Gastrocnemius medialis (tissue), 4 donors: ENCODE results near the gene PXK. TPM values are rescaled to one million over a fixed set of nuclear protein-coding genes. Genes with fewer than 3 reads are reported as not detected.
A peak's percentile ranks its signal among the peaks of the same experiment; 100 is the strongest.

Source experiments
- ATAC-seq, 2 donors: fragments of 150-250 bp; one replicate each; pipeline ENCODE4 v1.9.1; 2016
- DNase-seq, 2 donors: peaks; one replicate each; pipeline ENCODE4 v3.0.0-alpha.2; 2019
- H3K27ac ChIP-seq, 4 donors: fragments of 200-600 bp; sonication (generic); 1 replicate in 1 of 4; 2 replicates in 3 of 4; pipeline ENCODE4 v1.5.1; 2016 to 2018; ENCODE audit warnings: mild to moderate bottlenecking in 2 of 4, moderate library complexity in 1 of 4
- H3K27me3 ChIP-seq, 3 donors: fragments of 200-600 bp; sonication (generic) in 2 of 3; 1 replicate in 1 of 3; 2 replicates in 2 of 3; pipeline versions ENCODE4 v1.5.1 to v1.6.0; 2016 to 2019; ENCODE audit warnings: mild to moderate bottlenecking in 1 of 3, moderate library complexity in 1 of 3
- H3K36me3 ChIP-seq, 2 donors: fragments of 200-600 bp; sonication (generic) in 1 of 2; one replicate each; pipeline ENCODE4 v1.5.1; 2017 to 2018
- H3K4me1 ChIP-seq, 2 donors: fragments of 200-600 bp; sonication (generic) in 1 of 2; one replicate each; pipeline ENCODE4 v1.5.1; 2016 to 2017; ENCODE audit warnings: mild to moderate bottlenecking in 2 of 2
- H3K4me3 ChIP-seq, 4 donors: fragments of 200-600 bp; sonication (generic) in 3 of 4; 1 replicate in 1 of 4; 2 replicates in 3 of 4; pipeline ENCODE4 v1.5.1; 2016 to 2019; ENCODE audit warnings: mild to moderate bottlenecking in 2 of 4
- H3K9me3 ChIP-seq, 3 donors: fragments of 200-600 bp; sonication (generic) in 2 of 3; 1 replicate in 1 of 3; 2 replicates in 2 of 3; pipeline ENCODE4 v1.5.1; 2016 to 2019
- CTCF ChIP-seq, 5 experiments: fragments of 450-650 bp in 3 of 5; fragments of 200-600 bp in 2 of 5; sonication (generic) in 2 of 5; IDR thresholded peaks in 4 of 5; conservative IDR thresholded peaks in 1 of 5; 1 replicate in 4 of 5; 2 replicates in 1 of 5; pipeline ENCODE4 v1.5.1; 2016 to 2019; ENCODE audit warnings: antibody characterized with exemption in 5 of 5, mild to moderate bottlenecking in 3 of 5, moderate library complexity in 3 of 5
- POLR2A ChIP-seq, 2 donors: fragments of 450-650 bp; IDR thresholded peaks; one replicate each; pipeline ENCODE4 v1.6.1; 2017; ENCODE audit warnings: antibody characterized with exemption in 2 of 2, mild to moderate bottlenecking in 2 of 2, moderate library complexity in 2 of 2
- in situ Hi-C, 4 donors: fragments of 200-750 bp; cut with MboI; loops; one replicate each; pipeline versions ENCODE4 v1.15.0 to v1.8.0; 2017; ENCODE audit warnings: low sequenced_read_pairs in 4 of 4
- intact Hi-C: fragments of 100-400 bp; cut with DNase I; formaldehyde crosslinking; loops from one replicate; pipeline ENCODE4 v1.15.1; 2023; ENCODE audit warnings: low total_unique reads
- total RNA-seq, 4 donors: library from RNA; depleted of rRNA; stranded (reverse); fragments of >200 nt; gene quantifications; one replicate each; pipeline versions ENCODE4 v1.1.0 to v1.2.3, GENCODE V29; 2016

Gene PXK
- total RNA-seq, 4 donors from 2014 or later, result 21.6 to 33.6 (median 24.4) TPM

GRCh38 chr3:58409663-58410062 lies 77.0 kb downstream of the PXK start:
- in situ Hi-C loops, result loop anchor here in 3 of 4 donors (5.0 to 10.0 kb wide), 4 partner anchors 82 to 225 kb away; no protein-coding TSS in a partner anchor
- no peak overlapping the region for H3K4me3 ChIP-seq
- intact Hi-C loops, result loop anchor here (5.0 kb wide), 2 partner anchors 102 to 232 kb away; partner anchors contain the start of genes HTD2 and RPP14
- H3K27ac ChIP-seq, result no peak overlapping the region
- H3K9me3 ChIP-seq, result no peaks in the 10 kb centered on the region
- no peaks in the 10 kb centered on the region for H3K4me1 ChIP-seq
- H3K27me3 ChIP-seq, result no peaks in the 10 kb centered on the region
- TF ChIP-seq POLR2A (IDR thresholded peaks at IDR 0.05), result no peak
- no peak for TF ChIP-seq CTCF (IDR thresholded peaks at IDR 0.05 in 4 of 5, conservative IDR thresholded peaks at IDR 0.05 in 1 of 5)
- ATAC-seq, result no peak
- H3K36me3 ChIP-seq, result peaks cover 0 to 42% of the 10 kb centered on the region in 2 donors
- DNase-seq, result no peak

- DNase-seq (no peak), ATAC-seq (no peak)
- no peak overlapping the region for H3K4me3 ChIP-seq
- intact Hi-C loops (loop anchor here (5.0 kb wide), 2 partner anchors 104 to 234 kb away; partner anchors contain the start of genes HTD2 and RPP14), in situ Hi-C loops (loop anchor here in 3 of 4 donors (5.0 to 10.0 kb wide), 4 partner anchors 84 to 226 kb away; no protein-coding TSS in a partner anchor)
- H3K36me3 ChIP-seq, result peaks cover 0 to 42% of the 10 kb centered on the region in 2 donors
- no peaks in the 10 kb centered on the region for H3K4me1 ChIP-seq
- no peaks in the 10 kb centered on the region for H3K9me3 ChIP-seq
- H3K27ac ChIP-seq, result no peak overlapping the region
- TF ChIP-seq POLR2A (IDR thresholded peaks at IDR 0.05) (no peak), CTCF (IDR thresholded peaks at IDR 0.05 in 4 of 5, conservative IDR thresholded peaks at IDR 0.05 in 1 of 5) (no peak)
- no peaks in the 10 kb centered on the region for H3K27me3 ChIP-seq
These were observed 78.3 kb downstream of the PXK start for GRCh38 chr3:58411036-58411435.

- in situ Hi-C loops, result loop anchor here in 3 of 4 donors (5.0 to 10.0 kb wide), 4 partner anchors 85 to 227 kb away; no protein-coding TSS in a partner anchor
- Histone ChIP-seq H3K36me3 (peaks cover 0 to 42% of the 10 kb centered on the region in 2 donors), H3K27ac (no peak overlapping the region), H3K9me3 (no peaks in the 10 kb centered on the region), H3K27me3 (no peaks in the 10 kb centered on the region), H3K4me3 (no peak overlapping the region), H3K4me1 (no peaks in the 10 kb centered on the region)
- peak in 1 of 2 donors; percentile 47 for ATAC-seq
- intact Hi-C loops, result loop anchor here (5.0 kb wide), 2 partner anchors 105 to 235 kb away; partner anchors contain the start of genes HTD2 and RPP14
- TF ChIP-seq CTCF (IDR thresholded peaks at IDR 0.05 in 4 of 5, conservative IDR thresholded peaks at IDR 0.05 in 1 of 5), result no peak
- no peak for TF ChIP-seq POLR2A (IDR thresholded peaks at IDR 0.05)
- no peak for DNase-seq
These were observed 79.4 kb downstream of the PXK start for GRCh38 chr3:58411851-58412830.

- ATAC-seq (peak; percentile 63 to 71), DNase-seq (peak in 1 of 2 donors; percentile 29)
- TF ChIP-seq CTCF (IDR thresholded peaks at IDR 0.05 in 4 of 5, conservative IDR thresholded peaks at IDR 0.05 in 1 of 5) (peak; percentile 73 to 82 (median 82)), POLR2A (IDR thresholded peaks at IDR 0.05) (no peak)
- H3K4me1 ChIP-seq, result no peaks in the 10 kb centered on the region
- no peak overlapping the region for H3K27ac ChIP-seq
- H3K36me3 ChIP-seq, result peaks cover 0 to 31% of the 10 kb centered on the region in 2 donors
- intact Hi-C loops (loop anchor here (1.0 to 5.0 kb wide), 3 partner anchors 81 to 237 kb away; partner anchors contain the start of genes HTD2 and RPP14), in situ Hi-C loops (loop anchor here (5.0 to 10.0 kb wide), 4 partner anchors 87 to 230 kb away; no protein-coding TSS in a partner anchor)
- H3K27me3 ChIP-seq, result no peaks in the 10 kb centered on the region
- no peaks in the 10 kb centered on the region for H3K9me3 ChIP-seq
- no peak overlapping the region for H3K4me3 ChIP-seq
These were observed 82.0 kb downstream of the PXK start for GRCh38 chr3:58414538-58415197.
